Measurements from ENCODE around the gene IL1F10. TPM values are rescaled to one million over a fixed set of nuclear protein-coding genes. Genes with fewer than 3 reads are reported as not detected.

Gene IL1F10
- total and polyA plus RNA-seq, 9 donors: not detected

DNA sequence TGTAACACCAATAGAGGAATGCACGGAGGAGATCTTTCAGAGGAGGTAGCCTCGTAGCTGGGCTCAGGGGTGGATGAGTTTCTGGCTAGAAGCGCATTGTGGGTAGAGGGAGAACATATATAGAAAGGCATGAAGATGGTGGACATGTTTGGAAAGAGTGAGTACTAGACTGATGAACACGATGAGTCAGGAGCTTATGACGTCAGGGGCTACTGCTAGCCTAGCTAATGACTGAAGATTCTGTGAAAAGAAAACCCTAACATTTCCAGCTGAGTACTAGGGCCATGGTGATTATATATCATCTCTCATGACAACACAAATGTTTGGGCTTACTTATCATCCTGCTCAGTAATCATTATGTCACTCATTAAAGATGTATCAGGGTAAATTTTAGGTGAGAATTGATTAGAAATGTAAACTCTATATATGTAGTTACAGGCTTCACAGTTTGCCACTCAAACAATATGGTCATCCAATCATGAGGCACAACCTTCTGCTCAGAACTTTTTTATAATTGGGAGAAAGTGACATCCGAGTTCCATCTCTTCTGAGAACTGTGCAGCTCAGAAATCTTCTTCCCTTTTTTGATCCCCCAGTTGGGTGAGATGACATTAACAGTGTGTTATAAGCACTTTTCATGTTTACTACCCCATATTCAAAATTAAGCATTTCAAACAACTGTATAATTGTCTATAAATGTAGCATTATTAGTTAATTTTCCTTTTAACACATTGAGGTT is 37.4 kb downstream of the IL1F10 start:
- no peaks in the 10 kb centered on the region for H3K36me3 ChIP-seq (ENCODE audit: control insufficient read depth, insufficient read depth, low read length)
- 83% methylated on average over 3 of the region's 6 CpGs for WGBS (ENCODE audit: insufficient coverage)
- no peak overlapping the region for H3K27ac ChIP-seq (ENCODE audit: low read length)
- no peak for DNase-seq
- no peaks in the 10 kb centered on the region for H3K9me3 ChIP-seq (replicated peaks; ENCODE audit: control insufficient read depth, low read depth, low read length)
- H3K27me3 ChIP-seq (ENCODE audit: control insufficient read depth, insufficient read depth, low read length): no peaks in the 10 kb centered on the region
- no peak overlapping the region for H3K4me3 ChIP-seq (ENCODE audit: low read length)
- H3K4me1 ChIP-seq (ENCODE audit: control insufficient read depth, insufficient read depth, low read length): no peaks in the 10 kb centered on the region

DNA sequence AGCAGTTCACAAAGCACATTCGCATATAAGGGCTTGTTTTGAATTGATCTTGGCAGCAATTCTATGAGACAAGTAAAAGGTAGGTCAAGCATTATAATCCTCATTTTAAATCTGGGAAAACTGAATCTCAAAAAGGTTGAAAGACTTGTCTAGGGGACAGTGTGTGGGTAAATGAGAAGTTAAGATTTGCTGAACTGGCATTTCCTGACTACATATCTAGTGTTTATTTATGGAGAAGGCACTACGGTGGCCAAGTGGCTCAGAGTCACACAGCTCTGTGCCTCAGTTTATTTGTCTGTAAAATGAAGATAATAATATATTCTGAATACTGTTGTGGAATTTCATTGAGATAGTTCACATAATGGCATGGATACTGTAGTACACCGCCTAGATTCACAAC is 43.4 kb downstream of the IL1F10 start:
- H3K4me1 ChIP-seq (ENCODE audit: control insufficient read depth, insufficient read depth, low read length): no peaks in the 10 kb centered on the region
- H3K4me3 ChIP-seq (ENCODE audit: low read length): no peak overlapping the region
- DNase-seq: no peak
- no peaks in the 10 kb centered on the region for H3K27me3 ChIP-seq (ENCODE audit: control insufficient read depth, insufficient read depth, low read length)
- H3K9me3 ChIP-seq (replicated peaks; ENCODE audit: control insufficient read depth, low read depth, low read length): no peaks in the 10 kb centered on the region
- H3K36me3 ChIP-seq (ENCODE audit: control insufficient read depth, insufficient read depth, low read length): no peaks in the 10 kb centered on the region
- WGBS (ENCODE audit: insufficient coverage): 100% methylated on average over 1 of the region's 3 CpGs
- no peak overlapping the region for H3K27ac ChIP-seq (ENCODE audit: low read length)

DNA sequence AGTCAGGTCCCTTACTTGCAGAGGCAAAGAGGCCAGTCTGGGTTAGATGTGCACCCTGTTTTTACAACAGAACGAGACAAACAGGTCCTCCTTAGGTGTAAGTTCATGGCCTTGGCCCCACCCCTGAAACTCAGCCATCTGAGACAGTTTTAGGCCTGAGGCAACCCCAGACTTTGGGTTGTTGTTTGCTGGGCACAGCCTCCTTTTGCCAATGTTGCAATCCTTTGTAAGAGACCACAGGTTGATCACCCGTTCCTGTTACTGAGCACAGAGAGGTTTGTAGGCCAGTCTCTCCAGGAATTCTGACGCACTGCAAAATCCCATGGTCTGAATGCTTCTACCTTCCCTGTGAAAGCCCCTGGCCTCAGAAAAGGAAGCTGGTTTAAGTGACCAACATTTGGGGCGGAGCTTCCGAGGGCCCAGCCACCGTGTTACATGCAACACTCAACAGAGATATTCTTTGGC is 44.1 kb downstream of the IL1F10 start:
- DNase-seq: no peak
- WGBS (ENCODE audit: insufficient coverage): 70% methylated on average over 3 of the region's 6 CpGs
- H3K4me3 ChIP-seq (ENCODE audit: low read length): no peak overlapping the region
- H3K27ac ChIP-seq (ENCODE audit: low read length): no peak overlapping the region
- H3K27me3 ChIP-seq (ENCODE audit: control insufficient read depth, insufficient read depth, low read length): no peaks in the 10 kb centered on the region
- no peaks in the 10 kb centered on the region for H3K36me3 ChIP-seq (ENCODE audit: control insufficient read depth, insufficient read depth, low read length)
- no peaks in the 10 kb centered on the region for H3K9me3 ChIP-seq (replicated peaks; ENCODE audit: control insufficient read depth, low read depth, low read length)
- no peaks in the 10 kb centered on the region for H3K4me1 ChIP-seq (ENCODE audit: control insufficient read depth, insufficient read depth, low read length)

DNA sequence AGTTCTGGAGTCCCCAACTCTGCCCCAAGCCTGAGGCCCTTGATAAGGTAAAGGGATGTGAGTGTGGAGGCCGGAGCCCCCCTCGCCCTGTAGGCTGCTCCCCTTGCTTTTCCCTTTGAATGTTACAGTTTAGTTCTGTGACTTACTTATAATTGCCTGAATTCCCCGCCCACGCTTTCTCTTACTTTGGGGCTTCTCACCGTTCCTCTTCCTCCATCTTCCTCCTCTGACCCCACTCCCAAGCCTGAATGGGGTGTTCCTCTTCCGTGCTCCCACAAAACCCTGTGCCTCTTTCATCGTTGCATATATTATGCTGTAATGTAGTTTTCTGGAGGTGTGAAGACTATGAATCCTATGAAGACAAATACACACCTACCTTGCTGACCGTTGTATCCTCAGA is 44.7 kb downstream of the IL1F10 start:
- no peak overlapping the region for H3K27ac ChIP-seq (ENCODE audit: low read length)
- no peaks in the 10 kb centered on the region for H3K9me3 ChIP-seq (replicated peaks; ENCODE audit: control insufficient read depth, low read depth, low read length)
- no peaks in the 10 kb centered on the region for H3K36me3 ChIP-seq (ENCODE audit: control insufficient read depth, insufficient read depth, low read length)
- H3K27me3 ChIP-seq (ENCODE audit: control insufficient read depth, insufficient read depth, low read length): no peaks in the 10 kb centered on the region
- H3K4me1 ChIP-seq (ENCODE audit: control insufficient read depth, insufficient read depth, low read length): no peaks in the 10 kb centered on the region
- no CpG with 5 or more reads among the region's 8 CpGs for WGBS (ENCODE audit: insufficient coverage)
- no peak overlapping the region for H3K4me3 ChIP-seq (ENCODE audit: low read length)
- no peak for DNase-seq

DNA sequence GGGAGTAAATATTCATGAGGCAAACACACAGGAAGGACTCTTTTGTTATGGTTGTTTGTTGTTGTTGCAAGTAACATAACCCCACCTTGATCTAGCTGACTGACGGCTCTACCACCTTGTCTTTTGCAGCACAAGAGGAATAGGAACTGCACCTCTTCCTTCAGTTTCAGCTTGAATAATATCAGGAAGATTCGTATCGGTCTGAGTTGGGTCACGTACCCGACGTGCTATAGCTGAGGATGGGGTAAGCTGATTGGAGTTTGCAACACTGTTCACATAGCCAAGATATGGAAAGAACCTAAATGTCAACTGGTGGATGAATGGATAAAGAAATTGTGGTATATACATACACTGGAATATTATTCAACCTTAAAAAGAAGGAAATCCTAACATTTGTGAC is 45.1 kb downstream of the IL1F10 start:
- Histone ChIP-seq H3K27ac (ENCODE audit: low read length) (no peak overlapping the region), H3K4me3 (ENCODE audit: low read length) (no peak overlapping the region), H3K4me1 (ENCODE audit: control insufficient read depth, insufficient read depth, low read length) (no peaks in the 10 kb centered on the region), H3K36me3 (ENCODE audit: control insufficient read depth, insufficient read depth, low read length) (no peaks in the 10 kb centered on the region), H3K9me3 (replicated peaks; ENCODE audit: control insufficient read depth, low read depth, low read length) (no peaks in the 10 kb centered on the region), H3K27me3 (ENCODE audit: control insufficient read depth, insufficient read depth, low read length) (no peaks in the 10 kb centered on the region)
- DNase-seq: no peak
- WGBS (ENCODE audit: insufficient coverage): no CpG with 5 or more reads among the region's 6 CpGs

DNA sequence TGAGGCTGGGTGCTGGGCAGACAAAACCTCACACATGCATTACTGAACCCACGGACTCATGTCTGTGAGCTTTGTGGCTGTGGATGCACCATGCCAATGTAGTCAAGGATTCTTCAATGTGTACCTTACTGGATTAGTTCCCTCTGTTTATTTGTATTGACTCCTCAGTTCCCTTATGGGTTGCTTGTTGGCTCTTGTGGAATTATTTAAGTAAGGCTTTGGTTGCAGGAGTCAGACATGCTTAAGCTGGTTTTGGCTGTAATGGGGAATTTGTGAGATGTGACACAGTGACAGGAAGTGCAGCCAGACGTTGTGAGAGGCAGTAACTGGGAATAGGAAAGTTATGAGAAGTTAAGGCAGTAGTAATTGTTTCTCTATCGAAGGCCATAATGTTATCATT is 46.0 kb downstream of the IL1F10 start:
- Histone ChIP-seq H3K27ac (ENCODE audit: low read length) (no peak overlapping the region), H3K4me1 (ENCODE audit: control insufficient read depth, insufficient read depth, low read length) (no peaks in the 10 kb centered on the region), H3K36me3 (ENCODE audit: control insufficient read depth, insufficient read depth, low read length) (no peaks in the 10 kb centered on the region), H3K9me3 (replicated peaks; ENCODE audit: control insufficient read depth, low read depth, low read length) (no peaks in the 10 kb centered on the region), H3K4me3 (ENCODE audit: low read length) (no peak overlapping the region), H3K27me3 (ENCODE audit: control insufficient read depth, insufficient read depth, low read length) (no peaks in the 10 kb centered on the region)
- no peak for DNase-seq
- 40% methylated on average over 2 of the region's 3 CpGs for WGBS (ENCODE audit: insufficient coverage)

DNA sequence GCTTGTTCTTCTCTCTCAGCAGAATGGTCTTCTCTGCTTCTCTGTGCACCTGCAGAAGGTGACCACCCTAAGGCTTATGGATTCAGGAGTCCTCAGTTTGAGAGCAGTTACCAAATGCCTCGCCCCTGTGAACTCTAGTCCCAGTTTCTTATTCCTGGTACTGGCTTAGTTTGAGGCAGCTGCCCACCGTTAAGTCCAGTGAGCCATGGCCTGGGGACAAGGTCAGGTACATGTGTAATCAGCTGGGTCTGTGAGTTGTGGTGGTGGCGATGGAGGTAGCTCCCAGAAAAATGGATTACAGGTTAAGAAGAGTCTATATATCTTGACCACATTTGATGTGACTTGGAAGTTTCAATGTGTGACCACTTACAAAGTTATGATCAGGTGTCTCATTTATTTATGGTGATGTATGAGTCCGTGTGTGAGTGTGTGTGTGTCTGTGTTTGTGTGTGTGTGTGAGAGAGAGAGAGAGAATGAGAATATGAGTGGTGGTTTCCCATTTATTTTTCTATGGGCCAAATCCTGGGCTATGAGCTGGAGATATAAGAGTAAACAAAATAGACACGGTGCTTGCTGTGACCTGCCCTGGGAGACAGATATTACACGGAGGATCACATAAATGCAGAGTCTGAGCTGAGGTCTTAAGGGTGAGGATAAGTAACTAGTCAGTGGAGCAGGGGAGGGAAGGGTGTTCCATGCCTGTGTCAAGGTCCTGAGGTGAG is 46.6 kb downstream of the IL1F10 start:
- no peaks in the 10 kb centered on the region for H3K9me3 ChIP-seq (replicated peaks; ENCODE audit: control insufficient read depth, low read depth, low read length)
- H3K27ac ChIP-seq (ENCODE audit: low read length): no peak overlapping the region
- no peaks in the 10 kb centered on the region for H3K36me3 ChIP-seq (ENCODE audit: control insufficient read depth, insufficient read depth, low read length)
- DNase-seq: no peak
- no peak overlapping the region for H3K4me3 ChIP-seq (ENCODE audit: low read length)
- no peaks in the 10 kb centered on the region for H3K27me3 ChIP-seq (ENCODE audit: control insufficient read depth, insufficient read depth, low read length)
- 70% methylated on average over 3 of the region's 6 CpGs for whole genome bisulfite sequencing (ENCODE audit: insufficient coverage)
- H3K4me1 ChIP-seq (ENCODE audit: control insufficient read depth, insufficient read depth, low read length): no peaks in the 10 kb centered on the region

DNA sequence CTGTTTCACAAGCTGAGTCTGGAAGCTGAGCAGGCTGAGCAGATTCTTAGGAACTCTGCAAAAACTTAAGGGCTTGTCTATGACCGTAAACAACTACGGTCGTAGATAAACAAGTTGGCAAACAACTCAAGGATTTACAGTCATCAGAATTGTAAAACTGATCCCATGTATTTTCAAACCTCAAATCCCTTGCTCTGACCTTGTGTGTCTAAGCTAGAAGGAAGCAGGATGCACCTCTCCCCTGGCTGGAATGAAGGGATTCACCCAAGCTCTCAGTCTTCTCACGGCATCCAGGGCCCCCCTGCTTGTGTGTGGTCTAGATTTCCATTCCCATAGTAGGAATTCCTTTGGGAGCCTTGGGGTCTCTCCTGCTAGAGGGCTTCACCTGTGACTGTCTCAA is 47.2 kb downstream of the IL1F10 start:
- no peaks in the 10 kb centered on the region for H3K36me3 ChIP-seq (ENCODE audit: control insufficient read depth, insufficient read depth, low read length)
- 72% methylated on average over 3 of the region's 4 CpGs for WGBS (ENCODE audit: insufficient coverage)

DNA sequence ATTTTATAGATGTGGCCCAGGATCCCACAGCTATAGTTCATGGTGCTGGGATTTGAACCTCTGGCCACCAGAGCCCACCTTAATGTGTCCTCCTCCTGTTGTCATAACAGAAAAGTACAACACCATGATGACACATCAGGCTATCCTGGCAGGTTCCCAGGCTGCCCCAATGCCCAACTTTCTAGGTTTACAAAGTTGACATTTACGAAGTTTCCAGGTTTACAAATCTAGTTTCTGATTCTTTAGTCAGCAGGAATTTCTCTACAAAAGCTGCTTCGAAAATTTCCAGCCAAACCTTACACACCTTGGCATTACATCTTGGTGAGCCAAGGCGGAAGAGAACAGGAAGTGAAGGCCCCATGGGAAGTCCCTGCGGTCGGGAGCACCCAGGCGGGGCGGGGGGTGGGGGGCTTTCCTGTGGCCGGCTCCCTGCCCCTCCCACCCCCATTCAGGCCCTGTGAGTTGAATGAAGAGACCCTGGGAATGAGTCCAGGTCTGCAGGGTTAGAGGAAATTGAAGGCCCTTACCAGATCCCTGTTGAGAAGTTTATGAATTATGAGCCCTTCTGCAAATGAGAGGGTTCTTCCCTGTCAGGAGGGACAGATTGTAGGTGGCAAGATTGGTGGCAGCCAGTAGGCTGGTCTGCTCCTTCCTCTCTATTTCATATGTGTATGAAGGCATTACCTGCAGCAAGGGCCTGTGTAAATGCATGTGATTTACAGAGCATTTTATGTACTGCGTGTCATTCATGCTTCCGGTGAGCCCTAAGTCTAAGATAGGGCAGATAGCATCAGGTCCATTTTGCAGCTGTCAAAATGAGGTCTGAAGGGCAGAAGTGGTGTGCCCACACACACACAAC is 48.6 kb downstream of the IL1F10 start:
- no peaks in the 10 kb centered on the region for H3K27me3 ChIP-seq (ENCODE audit: control insufficient read depth, insufficient read depth, low read length)
- H3K4me1 ChIP-seq (ENCODE audit: control insufficient read depth, insufficient read depth, low read length): no peaks in the 10 kb centered on the region
- no peak overlapping the region for H3K27ac ChIP-seq (ENCODE audit: low read length)
- 90% methylated on average over 3 of the region's 10 CpGs for WGBS (ENCODE audit: insufficient coverage)
- H3K4me3 ChIP-seq (ENCODE audit: low read length): no peak overlapping the region
- H3K9me3 ChIP-seq (replicated peaks; ENCODE audit: control insufficient read depth, low read depth, low read length): no peaks in the 10 kb centered on the region
- DNase-seq: no peak
- no peaks in the 10 kb centered on the region for H3K36me3 ChIP-seq (ENCODE audit: control insufficient read depth, insufficient read depth, low read length)

More for the DNA sequence above, 47.2 kb downstream of the IL1F10 start:
- no peak overlapping the region for H3K27ac ChIP-seq (ENCODE audit: low read length)
- H3K4me3 ChIP-seq (ENCODE audit: low read length): no peak overlapping the region
- DNase-seq: no peak
- no peaks in the 10 kb centered on the region for H3K9me3 ChIP-seq (replicated peaks; ENCODE audit: control insufficient read depth, low read depth, low read length)
- H3K4me1 ChIP-seq (ENCODE audit: control insufficient read depth, insufficient read depth, low read length): no peaks in the 10 kb centered on the region
- no peaks in the 10 kb centered on the region for H3K27me3 ChIP-seq (ENCODE audit: control insufficient read depth, insufficient read depth, low read length)

Data from muscle of leg (tissue), 11 donors.